Measurements from ENCODE around the gene GRHL1.

- TF ChIP-seq ZNF274 (IDR thresholded peaks at IDR 0.05; ENCODE audit: low read depth, low read length) (no peak), YY1 (IDR thresholded peaks at IDR 0.05; ENCODE audit: insufficient read depth, insufficient read length) (no peak)
Measured at GRCh38 chr2:9949992-9950520, 1.4 kb upstream of the GRHL1 start.
